ENCODE data around the gene RARB.

Gene RARB

DNA sequence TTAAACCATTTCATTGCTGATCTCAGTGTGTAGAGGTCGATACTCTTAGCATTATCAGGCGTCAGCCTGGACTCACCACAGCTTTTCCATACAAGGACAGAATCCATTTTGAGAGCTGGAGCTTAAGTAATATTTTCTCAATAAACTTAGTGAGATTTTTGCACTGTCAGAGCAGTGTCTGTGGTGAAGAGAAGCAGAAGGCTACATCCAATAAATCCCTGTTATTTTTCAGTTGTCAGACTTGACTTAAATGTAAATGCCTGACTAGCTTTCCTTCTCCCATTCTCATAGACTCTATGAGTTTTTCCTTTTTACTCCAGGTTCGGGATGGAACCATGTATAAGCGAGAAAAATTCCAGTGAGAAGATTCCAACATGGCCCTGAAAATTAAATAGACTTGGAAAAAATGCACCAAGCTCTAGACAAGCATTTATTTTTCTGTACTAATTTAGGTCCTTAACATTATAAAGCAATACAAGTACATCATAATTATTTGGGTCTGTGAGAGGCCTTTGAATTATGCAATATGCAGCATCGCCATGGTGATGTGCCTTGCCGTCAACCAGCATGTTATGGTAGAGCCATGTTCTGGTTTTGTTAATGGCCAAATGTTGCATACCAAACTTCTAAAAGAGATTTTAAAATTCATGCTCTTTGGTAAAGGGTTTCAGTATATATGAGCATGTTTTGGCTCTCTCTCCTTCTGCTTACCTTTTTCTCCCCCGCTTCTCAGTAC is 62.0 kb downstream of the RARB start:
- Histone ChIP-seq H3K9me3 (ENCODE audit: insufficient read depth, low read length) (0 out of 2 replicates have a peak, but pooled peaks cover 7% of the 10 kb centered on the region), H3K4me3 (ENCODE audit: low read length) (no peak overlapping the region), H3K4me2 (ENCODE audit: low read length) (no peak overlapping the region), H4K20me1 (ENCODE audit: insufficient read depth, low read length) (no peaks in the 10 kb centered on the region), H3K36me3 (replicated peaks; ENCODE audit: low read depth, low read length) (no peaks in the 10 kb centered on the region), H3K9ac (ENCODE audit: low read length) (no peak overlapping the region), H2AFZ (ENCODE audit: low read depth, low read length) (no peak overlapping the region), H3K27me3 (ENCODE audit: low read depth, low read length) (no peaks in the 10 kb centered on the region), H3K79me2 (ENCODE audit: low read length) (no peaks in the 10 kb centered on the region), H3K27ac (ENCODE audit: low read length) (no peak overlapping the region), H3K4me1 (ENCODE audit: low read length) (no peaks in the 10 kb centered on the region)
- TF ChIP-seq, protein P1, sequence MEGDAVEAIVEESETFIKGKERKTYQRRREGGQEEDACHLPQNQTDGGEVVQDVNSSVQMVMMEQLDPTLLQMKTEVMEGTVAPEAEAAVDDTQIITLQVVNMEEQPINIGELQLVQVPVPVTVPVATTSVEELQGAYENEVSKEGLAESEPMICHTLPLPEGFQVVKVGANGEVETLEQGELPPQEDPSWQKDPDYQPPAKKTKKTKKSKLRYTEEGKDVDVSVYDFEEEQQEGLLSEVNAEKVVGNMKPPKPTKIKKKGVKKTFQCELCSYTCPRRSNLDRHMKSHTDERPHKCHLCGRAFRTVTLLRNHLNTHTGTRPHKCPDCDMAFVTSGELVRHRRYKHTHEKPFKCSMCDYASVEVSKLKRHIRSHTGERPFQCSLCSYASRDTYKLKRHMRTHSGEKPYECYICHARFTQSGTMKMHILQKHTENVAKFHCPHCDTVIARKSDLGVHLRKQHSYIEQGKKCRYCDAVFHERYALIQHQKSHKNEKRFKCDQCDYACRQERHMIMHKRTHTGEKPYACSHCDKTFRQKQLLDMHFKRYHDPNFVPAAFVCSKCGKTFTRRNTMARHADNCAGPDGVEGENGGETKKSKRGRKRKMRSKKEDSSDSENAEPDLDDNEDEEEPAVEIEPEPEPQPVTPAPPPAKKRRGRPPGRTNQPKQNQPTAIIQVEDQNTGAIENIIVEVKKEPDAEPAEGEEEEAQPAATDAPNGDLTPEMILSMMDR (IDR thresholded peaks at IDR 0.05; ENCODE audit: low read depth, low read length): no peak
- no peak for TF ChIP-seq EZH2phosphoT487 (IDR thresholded peaks at IDR 0.05; ENCODE audit: low read depth)

DNA sequence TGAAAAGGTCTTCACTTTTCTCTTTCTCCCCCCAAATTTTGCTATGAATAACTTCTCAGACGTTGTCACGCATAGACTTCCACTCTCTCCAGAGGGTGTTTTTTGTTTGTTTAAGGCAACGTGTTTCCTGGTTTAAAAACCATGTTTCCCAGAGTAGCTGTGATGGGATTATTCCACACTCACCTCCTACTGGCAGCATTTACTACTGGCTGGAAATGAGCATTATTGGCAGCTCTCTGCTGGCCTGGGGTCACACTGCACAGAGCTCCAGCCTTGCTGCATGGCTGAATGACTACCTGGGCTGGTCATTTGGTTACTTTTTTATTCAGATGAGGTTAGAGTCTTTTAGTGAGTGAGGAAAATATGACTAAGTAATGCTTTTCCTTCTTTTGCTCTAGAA is 65.2 kb downstream of the RARB start:
- no peak overlapping the region for H2AFZ ChIP-seq (ENCODE audit: low read depth, low read length)

DNA sequence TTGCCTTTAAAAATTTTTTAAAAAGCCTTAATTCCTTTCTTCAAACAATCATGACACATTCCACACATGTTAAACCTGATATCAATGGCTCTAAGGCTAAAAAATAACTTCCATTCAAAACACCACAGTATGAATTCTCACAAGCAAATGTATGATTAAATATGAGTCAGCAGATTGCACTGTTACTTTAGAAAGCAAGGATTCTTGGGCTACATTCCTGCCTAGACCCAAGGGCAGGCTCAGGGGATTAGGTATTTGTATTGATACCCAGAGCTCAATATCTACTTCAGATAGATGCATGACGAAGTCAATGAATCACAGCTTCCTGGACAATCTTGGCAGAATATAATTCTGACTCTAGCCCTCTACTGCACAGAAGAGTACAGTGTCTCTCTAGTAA is 65.7 kb downstream of the RARB start:
- H3K36me3 ChIP-seq (replicated peaks; ENCODE audit: low read depth, low read length): no peaks in the 10 kb centered on the region
- no peak overlapping the region for H3K9ac ChIP-seq (ENCODE audit: low read length)
- TF ChIP-seq, protein P1 (IDR thresholded peaks at IDR 0.05; ENCODE audit: low read depth, low read length): no peak
- TF ChIP-seq EZH2phosphoT487 (IDR thresholded peaks at IDR 0.05; ENCODE audit: low read depth): no peak
- H3K27ac ChIP-seq (ENCODE audit: low read length): no peak overlapping the region
- H4K20me1 ChIP-seq (ENCODE audit: insufficient read depth, low read length): no peaks in the 10 kb centered on the region
- H3K4me2 ChIP-seq (ENCODE audit: low read length): no peak overlapping the region
- H3K4me3 ChIP-seq (ENCODE audit: low read length): no peak overlapping the region
- H3K27me3 ChIP-seq (ENCODE audit: low read depth, low read length): no peaks in the 10 kb centered on the region
- no peaks in the 10 kb centered on the region for H3K79me2 ChIP-seq (ENCODE audit: low read length)
- H3K9me3 ChIP-seq (ENCODE audit: insufficient read depth, low read length): 0 out of 2 replicates have a peak, but pooled peaks cover 7% of the 10 kb centered on the region
- no peak overlapping the region for H2AFZ ChIP-seq (ENCODE audit: low read depth, low read length)
- no peaks in the 10 kb centered on the region for H3K4me1 ChIP-seq (ENCODE audit: low read length)

More for the DNA sequence above, 65.2 kb downstream of the RARB start:
- H3K4me1 ChIP-seq (ENCODE audit: low read length): no peaks in the 10 kb centered on the region
- no peak overlapping the region for H3K9ac ChIP-seq (ENCODE audit: low read length)
- 0 out of 2 replicates have a peak, but pooled peaks cover 7% of the 10 kb centered on the region for H3K9me3 ChIP-seq (ENCODE audit: insufficient read depth, low read length)
- H3K4me2 ChIP-seq (ENCODE audit: low read length): no peak overlapping the region
- H3K27ac ChIP-seq (ENCODE audit: low read length): no peak overlapping the region
- H3K27me3 ChIP-seq (ENCODE audit: low read depth, low read length): no peaks in the 10 kb centered on the region
- H3K4me3 ChIP-seq (ENCODE audit: low read length): no peak overlapping the region
- H3K79me2 ChIP-seq (ENCODE audit: low read length): no peaks in the 10 kb centered on the region
- no peaks in the 10 kb centered on the region for H3K36me3 ChIP-seq (replicated peaks; ENCODE audit: low read depth, low read length)
- no peak for TF ChIP-seq EZH2phosphoT487 (IDR thresholded peaks at IDR 0.05; ENCODE audit: low read depth)
- TF ChIP-seq, protein P1 (IDR thresholded peaks at IDR 0.05; ENCODE audit: low read depth, low read length): no peak
- no peaks in the 10 kb centered on the region for H4K20me1 ChIP-seq (ENCODE audit: insufficient read depth, low read length)

DNA sequence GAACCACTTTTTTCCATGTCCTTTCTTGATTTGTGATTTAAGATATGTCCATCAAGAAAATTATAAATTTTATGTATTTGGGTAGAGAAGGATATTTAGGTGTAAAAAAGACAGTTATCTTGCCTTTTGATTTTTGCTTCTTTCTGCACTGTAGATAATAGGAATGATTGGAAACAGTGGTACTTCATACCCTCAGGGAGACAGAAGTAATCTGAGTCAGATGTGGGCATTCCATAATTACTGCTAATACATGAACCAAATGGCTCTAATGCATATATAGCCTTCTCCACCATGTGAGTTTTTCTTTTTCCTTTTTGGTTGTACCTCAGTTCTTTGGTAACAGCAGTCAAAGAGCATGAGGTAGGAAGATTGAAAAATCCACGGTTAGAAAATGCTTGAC is 67.2 kb downstream of the RARB start:
- H3K4me3 ChIP-seq (ENCODE audit: low read length): no peak overlapping the region
- no peak overlapping the region for H3K27ac ChIP-seq (ENCODE audit: low read length)
- no peaks in the 10 kb centered on the region for H4K20me1 ChIP-seq (ENCODE audit: insufficient read depth, low read length)
- no peak for TF ChIP-seq EZH2phosphoT487 (IDR thresholded peaks at IDR 0.05; ENCODE audit: low read depth)
- TF ChIP-seq, protein P1 (IDR thresholded peaks at IDR 0.05; ENCODE audit: low read depth, low read length): no peak
- H3K9me3 ChIP-seq (ENCODE audit: insufficient read depth, low read length): 0 out of 2 replicates have a peak, but pooled peaks cover 7% of the 10 kb centered on the region
- H3K36me3 ChIP-seq (replicated peaks; ENCODE audit: low read depth, low read length): no peaks in the 10 kb centered on the region
- H3K79me2 ChIP-seq (ENCODE audit: low read length): no peaks in the 10 kb centered on the region
- H3K27me3 ChIP-seq (ENCODE audit: low read depth, low read length): no peaks in the 10 kb centered on the region
- no peak overlapping the region for H3K9ac ChIP-seq (ENCODE audit: low read length)
- no peaks in the 10 kb centered on the region for H3K4me1 ChIP-seq (ENCODE audit: low read length)
- no peak overlapping the region for H2AFZ ChIP-seq (ENCODE audit: low read depth, low read length)
- H3K4me2 ChIP-seq (ENCODE audit: low read length): no peak overlapping the region
